Measurements from ENCODE around the gene PNLIPRP3.

GRCh38 chr10:116524736-116525135 lies 97.1 kb downstream of the PNLIPRP3 start:
- TF ChIP-seq CTCF (IDR thresholded peaks at IDR 0.05; ENCODE audit: insufficient read depth, low read depth, low read length): no peak
- no peak for TF ChIP-seq EZH2 (IDR thresholded peaks at IDR 0.05; ENCODE audit: insufficient read depth, low read length)

Measured in astrocyte (in vitro differentiated cells and primary cell).